K562 (cell line): ENCODE data around the gene FNBP1. TPM values are rescaled to one million over a fixed set of nuclear protein-coding genes. Genes with fewer than 3 reads are reported as not detected.

Experiments
- CBX3 ChIP-seq, 2 experiments: IDR thresholded peaks; 1 replicate in 1 of 2; 2 replicates in 1 of 2; pipeline ENCODE4 v1.6.1; 2012; ENCODE audit warnings: inconsistent platforms in 2 of 2, low read length in 2 of 2, borderline replicate concordance in 1 of 2, control low read depth in 1 of 2
- HIVEP1 ChIP-seq: fragments of 250-450 bp; sonication (Bioruptor Pico); IDR thresholded peaks from 2 replicates; pipeline ENCODE4 v1.4.0; 2020; ENCODE audit warnings: mild to moderate bottlenecking
- JUND ChIP-seq, 2 experiments: IDR thresholded peaks; 2 replicates in 1 of 2; 3 replicates in 1 of 2; pipeline ENCODE4 v1.6.1; 2011; ENCODE audit warnings: borderline replicate concordance in 2 of 2, low read depth in 2 of 2, low read length in 2 of 2, improper control_type of control experiment in 1 of 2, missing biosample characterization in 1 of 2, missing genetic modification characterization in 1 of 2, missing genetic modification reagents in 1 of 2
- KDM5B ChIP-seq: fragments of 200-600 bp; sonication (generic); IDR thresholded peaks from 2 replicates; pipeline ENCODE4 v1.6.1; 2012; ENCODE audit warnings: low read depth, mild to moderate bottlenecking, moderate library complexity, low read length, control low read depth, inconsistent platforms; ENCODE audit not compliant: insufficient replicate concordance
- MXI1 ChIP-seq: IDR thresholded peaks from 2 replicates; pipeline ENCODE4 v1.6.1; 2011; ENCODE audit warnings: low read depth, mild to moderate bottlenecking, improper control_type of control experiment, low read length
- NCOA4 ChIP-seq: fragments of 450-650 bp; IDR thresholded peaks from 2 replicates; pipeline ENCODE4 v1.6.1; 2018; ENCODE audit warnings: mild to moderate bottlenecking; ENCODE audit not compliant: partially characterized antibody
- NFXL1 ChIP-seq: fragments of 450-650 bp; formaldehyde crosslinking; IDR thresholded peaks from 2 replicates; pipeline ENCODE4 v1.4.0; 2021; ENCODE audit warnings: mild to moderate bottlenecking
- PHF8 ChIP-seq: fragments of 200-600 bp; sonication (generic); IDR thresholded peaks from 2 replicates; pipeline ENCODE4 v1.6.1; 2012; ENCODE audit warnings: mixed run types, mild to moderate bottlenecking, inconsistent platforms, low read length, moderate library complexity, borderline replicate concordance
- RCOR1 ChIP-seq, 2 experiments: IDR thresholded peaks; 2 replicates each; pipeline ENCODE4 v1.6.1; 2012; ENCODE audit warnings: low read depth in 2 of 2, low read length in 2 of 2, borderline replicate concordance in 1 of 2, improper control_type of control experiment in 1 of 2
- ZNF121 ChIP-seq: sonication (generic); formaldehyde crosslinking; conservative IDR thresholded peaks from 2 replicates; pipeline ENCODE4 v1.8.0; 2022; ENCODE audit warnings: missing genetic modification reagents
- ZNF41 ChIP-seq: fragments of 250-450 bp; sonication (Bioruptor Pico); conservative IDR thresholded peaks from 2 replicates; pipeline ENCODE4 v1.4.0; 2020; ENCODE audit warnings: mild to moderate bottlenecking
- polyA plus RNA-seq, 8 experiments: library from polyadenylated mRNA; depleted of rRNA in 4 of 8; stranded (reverse) in 5 of 8; unstranded in 3 of 8; fragments of >200 nt; fragmentation: Nextera tagmentation in 2 of 8; fragmentation: Illumina TruSeq in 1 of 8; extraction: Ambion mirVana in 2 of 8; extraction: Trizol in 1 of 8; gene quantifications; 2 replicates each; pipeline versions ENCODE4 v1.2.1 to v1.2.3, GENCODE V29; 2011 to 2014; ENCODE audit warnings: inconsistent platforms in 1 of 8, missing spikeins in 1 of 8
- total RNA-seq, 7 experiments: library from RNA; depleted of rRNA in 6 of 7; stranded (reverse); fragments of >200 nt in 6 of 7; fragmentation: Illumina TruSeq in 2 of 7; extraction: Trizol in 2 of 7; gene quantifications; 2 replicates each; pipeline versions ENCODE4 v1.2.1 to v1.2.3, GENCODE V29; 2011 to 2021; ENCODE audit warnings: low replicate concordance in 1 of 7
- TF ChIP-seq, protein P1 (sequence below), 3 experiments: IDR thresholded peaks in 2 of 3; conservative IDR thresholded peaks in 1 of 3; 2 replicates each; pipeline ENCODE4 v1.5.1; 2011 to 2012; ENCODE audit warnings: low read length in 3 of 3, mild to moderate bottlenecking in 3 of 3, control low read depth in 2 of 3, improper control_type of control experiment in 1 of 3, inconsistent platforms in 1 of 3, low read depth in 1 of 3, mixed read lengths in 1 of 3, moderate library complexity in 1 of 3; ENCODE audit not compliant: insufficient read depth in 2 of 3
- TF ChIP-seq, protein P2 (sequence below): fragments of 450-650 bp; formaldehyde crosslinking; IDR thresholded peaks from 2 replicates; pipeline ENCODE4 v1.4.0; 2020; ENCODE audit warnings: mild to moderate bottlenecking, moderate library complexity
- TF ChIP-seq, protein P3 (sequence below): fragments of 450-650 bp; formaldehyde crosslinking; IDR thresholded peaks from 2 replicates; pipeline ENCODE4 v1.4.0; 2020; ENCODE audit warnings: mild to moderate bottlenecking, moderate library complexity
- TF ChIP-seq, protein P4 (sequence below): fragments of 250-450 bp; sonication (Bioruptor Pico); IDR thresholded peaks from 2 replicates; pipeline ENCODE4 v1.4.0; 2020; ENCODE audit warnings: borderline replicate concordance
- TF ChIP-seq, protein P5 (sequence below): fragments of 200-800 bp; sonication (Bioruptor generic); IDR thresholded peaks from 2 replicates; pipeline ENCODE4 v1.6.1; 2017; ENCODE audit warnings: missing genetic modification characterization, missing compliant biosample characterization

Gene FNBP1
- total and polyA plus RNA-seq, 9 of the 15 experiments (the other 6 are each of a cell fraction or from before 2014, with no cell fraction given), result 1.8 to 14.9 (median 7.6) TPM

DNA sequence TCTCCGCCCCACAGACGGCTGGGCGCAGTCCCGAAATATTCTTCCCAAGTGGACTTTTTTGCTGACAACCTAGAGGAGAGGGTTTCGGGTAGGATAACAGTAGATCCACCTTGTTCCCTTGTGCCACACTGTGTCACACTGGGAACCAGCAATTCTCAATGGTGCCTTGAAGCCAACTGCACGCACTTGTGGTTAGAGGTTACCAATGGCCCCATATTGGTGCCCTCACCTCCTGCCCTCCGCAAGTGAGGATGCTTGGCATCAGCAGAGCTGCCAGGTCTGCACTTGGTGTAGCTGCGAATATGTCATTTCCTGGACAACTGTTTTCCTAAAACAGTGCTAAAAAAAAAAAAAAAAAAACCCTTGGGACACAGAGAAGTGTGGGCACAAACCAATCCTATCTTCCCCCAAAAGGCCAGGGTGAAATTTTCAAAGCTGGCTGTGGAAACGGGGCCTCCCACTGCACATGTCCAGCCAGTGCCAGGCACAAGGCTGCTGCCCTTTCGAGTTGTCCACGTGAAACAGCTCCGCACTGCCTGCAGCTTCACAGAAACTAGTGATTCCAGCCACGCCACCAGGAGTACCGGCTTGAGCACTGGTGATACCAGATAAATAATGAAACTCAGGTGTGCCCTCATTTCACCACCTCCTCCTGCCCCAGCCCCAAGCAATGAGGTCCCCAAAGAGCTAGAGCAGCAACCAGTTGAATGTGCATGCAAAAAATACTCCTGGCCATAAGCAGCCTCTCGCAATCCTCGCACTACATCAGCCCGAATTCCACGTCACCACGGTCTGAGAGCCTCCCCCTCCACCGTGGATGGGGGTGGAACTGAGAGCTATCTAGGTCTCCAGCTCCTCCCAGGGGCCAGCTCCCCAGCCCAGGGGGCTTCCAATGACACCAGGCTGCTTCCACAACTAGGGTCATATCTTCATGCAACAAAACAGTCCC lies 156.5 kb downstream of the FNBP1 start (continued):
- TF ChIP-seq ZNF121 (no peak), KDM5B (peak; percentile 77), CBX3 (IDR thresholded peaks at IDR 0.05; ENCODE audit: borderline replicate concordance in 1 of 2, low read length in 2 of 2) (no peak), JUND (IDR thresholded peaks at IDR 0.05; ENCODE audit: borderline replicate concordance, low read depth, low read length) (0 out of 2 replicates have a peak, but pooled peaks have one; percentile 28), JUND (tag; IDR thresholded peaks at IDR 0.05; ENCODE audit: borderline replicate concordance, low read depth, low read length) (no peak), HIVEP1 (CRISPR knock-in tag) (0 out of 2 replicates have a peak, but pooled peaks have one; percentile 21), PHF8 (peak; percentile 30; the same call in 1 of the 2 replicates), RCOR1 (IDR thresholded peaks at IDR 0.05; ENCODE audit: borderline replicate concordance in 1 of 2, low read depth in 2 of 2, low read length in 2 of 2) (0 out of 4 replicates have a peak, but pooled peaks of 1 of the 2 experiments have one; percentile 6), NCOA4 (no peak), NFXL1 (CRISPR knock-in tag) (0 out of 2 replicates have a peak, but pooled peaks have one; percentile 31), MXI1 (0 out of 2 replicates have a peak, but pooled peaks have one; percentile 24), ZNF41 (CRISPR knock-in tag) (0 out of 2 replicates have a peak, but pooled peaks have one; percentile 43)
- TF ChIP-seq, protein P1, sequence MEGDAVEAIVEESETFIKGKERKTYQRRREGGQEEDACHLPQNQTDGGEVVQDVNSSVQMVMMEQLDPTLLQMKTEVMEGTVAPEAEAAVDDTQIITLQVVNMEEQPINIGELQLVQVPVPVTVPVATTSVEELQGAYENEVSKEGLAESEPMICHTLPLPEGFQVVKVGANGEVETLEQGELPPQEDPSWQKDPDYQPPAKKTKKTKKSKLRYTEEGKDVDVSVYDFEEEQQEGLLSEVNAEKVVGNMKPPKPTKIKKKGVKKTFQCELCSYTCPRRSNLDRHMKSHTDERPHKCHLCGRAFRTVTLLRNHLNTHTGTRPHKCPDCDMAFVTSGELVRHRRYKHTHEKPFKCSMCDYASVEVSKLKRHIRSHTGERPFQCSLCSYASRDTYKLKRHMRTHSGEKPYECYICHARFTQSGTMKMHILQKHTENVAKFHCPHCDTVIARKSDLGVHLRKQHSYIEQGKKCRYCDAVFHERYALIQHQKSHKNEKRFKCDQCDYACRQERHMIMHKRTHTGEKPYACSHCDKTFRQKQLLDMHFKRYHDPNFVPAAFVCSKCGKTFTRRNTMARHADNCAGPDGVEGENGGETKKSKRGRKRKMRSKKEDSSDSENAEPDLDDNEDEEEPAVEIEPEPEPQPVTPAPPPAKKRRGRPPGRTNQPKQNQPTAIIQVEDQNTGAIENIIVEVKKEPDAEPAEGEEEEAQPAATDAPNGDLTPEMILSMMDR (IDR thresholded peaks at IDR 0.05 in 2 of 3, conservative IDR thresholded peaks at IDR 0.05 in 1 of 3; ENCODE audit: insufficient read depth in 2 of 3, low read depth in 1 of 3, low read length in 3 of 3), result peak in 1 of 3 experiments; percentile 24; a peak in 2 of 6 replicates
- TF ChIP-seq, protein P2, sequence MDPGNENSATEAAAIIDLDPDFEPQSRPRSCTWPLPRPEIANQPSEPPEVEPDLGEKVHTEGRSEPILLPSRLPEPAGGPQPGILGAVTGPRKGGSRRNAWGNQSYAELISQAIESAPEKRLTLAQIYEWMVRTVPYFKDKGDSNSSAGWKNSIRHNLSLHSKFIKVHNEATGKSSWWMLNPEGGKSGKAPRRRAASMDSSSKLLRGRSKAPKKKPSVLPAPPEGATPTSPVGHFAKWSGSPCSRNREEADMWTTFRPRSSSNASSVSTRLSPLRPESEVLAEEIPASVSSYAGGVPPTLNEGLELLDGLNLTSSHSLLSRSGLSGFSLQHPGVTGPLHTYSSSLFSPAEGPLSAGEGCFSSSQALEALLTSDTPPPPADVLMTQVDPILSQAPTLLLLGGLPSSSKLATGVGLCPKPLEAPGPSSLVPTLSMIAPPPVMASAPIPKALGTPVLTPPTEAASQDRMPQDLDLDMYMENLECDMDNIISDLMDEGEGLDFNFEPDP (CRISPR knock-in tag), result peak; percentile 31; the same call in 1 of the 2 replicates
- TF ChIP-seq, protein P3, sequence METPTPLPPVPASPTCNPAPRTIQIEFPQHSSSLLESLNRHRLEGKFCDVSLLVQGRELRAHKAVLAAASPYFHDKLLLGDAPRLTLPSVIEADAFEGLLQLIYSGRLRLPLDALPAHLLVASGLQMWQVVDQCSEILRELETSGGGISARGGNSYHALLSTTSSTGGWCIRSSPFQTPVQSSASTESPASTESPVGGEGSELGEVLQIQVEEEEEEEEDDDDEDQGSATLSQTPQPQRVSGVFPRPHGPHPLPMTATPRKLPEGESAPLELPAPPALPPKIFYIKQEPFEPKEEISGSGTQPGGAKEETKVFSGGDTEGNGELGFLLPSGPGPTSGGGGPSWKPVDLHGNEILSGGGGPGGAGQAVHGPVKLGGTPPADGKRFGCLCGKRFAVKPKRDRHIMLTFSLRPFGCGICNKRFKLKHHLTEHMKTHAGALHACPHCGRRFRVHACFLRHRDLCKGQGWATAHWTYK (CRISPR knock-in tag), result peak; percentile 47; the same call in 1 of the 2 replicates
- TF ChIP-seq, protein P4, sequence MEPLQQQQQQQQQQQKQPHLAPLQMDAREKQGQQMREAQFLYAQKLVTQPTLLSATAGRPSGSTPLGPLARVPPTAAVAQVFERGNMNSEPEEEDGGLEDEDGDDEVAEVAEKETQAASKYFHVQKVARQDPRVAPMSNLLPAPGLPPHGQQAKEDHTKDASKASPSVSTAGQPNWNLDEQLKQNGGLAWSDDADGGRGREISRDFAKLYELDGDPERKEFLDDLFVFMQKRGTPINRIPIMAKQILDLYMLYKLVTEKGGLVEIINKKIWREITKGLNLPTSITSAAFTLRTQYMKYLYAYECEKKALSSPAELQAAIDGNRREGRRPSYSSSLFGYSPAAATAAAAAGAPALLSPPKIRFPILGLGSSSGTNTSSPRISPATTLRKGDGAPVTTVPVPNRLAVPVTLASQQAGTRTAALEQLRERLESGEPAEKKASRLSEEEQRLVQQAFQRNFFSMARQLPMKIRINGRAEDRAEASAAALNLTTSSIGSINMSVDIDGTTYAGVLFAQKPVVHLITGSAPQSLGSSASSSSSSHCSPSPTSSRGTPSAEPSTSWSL (CRISPR knock-in tag), result 0 out of 2 replicates have a peak, but pooled peaks have one; percentile 19
- TF ChIP-seq, protein P5, sequence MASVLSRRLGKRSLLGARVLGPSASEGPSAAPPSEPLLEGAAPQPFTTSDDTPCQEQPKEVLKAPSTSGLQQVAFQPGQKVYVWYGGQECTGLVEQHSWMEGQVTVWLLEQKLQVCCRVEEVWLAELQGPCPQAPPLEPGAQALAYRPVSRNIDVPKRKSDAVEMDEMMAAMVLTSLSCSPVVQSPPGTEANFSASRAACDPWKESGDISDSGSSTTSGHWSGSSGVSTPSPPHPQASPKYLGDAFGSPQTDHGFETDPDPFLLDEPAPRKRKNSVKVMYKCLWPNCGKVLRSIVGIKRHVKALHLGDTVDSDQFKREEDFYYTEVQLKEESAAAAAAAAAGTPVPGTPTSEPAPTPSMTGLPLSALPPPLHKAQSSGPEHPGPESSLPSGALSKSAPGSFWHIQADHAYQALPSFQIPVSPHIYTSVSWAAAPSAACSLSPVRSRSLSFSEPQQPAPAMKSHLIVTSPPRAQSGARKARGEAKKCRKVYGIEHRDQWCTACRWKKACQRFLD (CRISPR knock-in tag), result no peak
